ENCODE results near the gene ZNF724. TPM values are rescaled to one million over a fixed set of nuclear protein-coding genes. Genes with fewer than 3 reads are reported as not detected.
A peak's percentile ranks its signal among the peaks of the same experiment; 100 is the strongest.
"Not testable (repeated sequence)": the region's sequence is repeated elsewhere in the genome, so short reads cannot be mapped to it uniquely, and the experiment has no call there.

ZNF724 gene
- total and polyA plus RNA-seq, 2 donors (not counting 1 experiment from before 2014, with no cell fraction given) = 2.0 to 3.3 TPM

DNA sequence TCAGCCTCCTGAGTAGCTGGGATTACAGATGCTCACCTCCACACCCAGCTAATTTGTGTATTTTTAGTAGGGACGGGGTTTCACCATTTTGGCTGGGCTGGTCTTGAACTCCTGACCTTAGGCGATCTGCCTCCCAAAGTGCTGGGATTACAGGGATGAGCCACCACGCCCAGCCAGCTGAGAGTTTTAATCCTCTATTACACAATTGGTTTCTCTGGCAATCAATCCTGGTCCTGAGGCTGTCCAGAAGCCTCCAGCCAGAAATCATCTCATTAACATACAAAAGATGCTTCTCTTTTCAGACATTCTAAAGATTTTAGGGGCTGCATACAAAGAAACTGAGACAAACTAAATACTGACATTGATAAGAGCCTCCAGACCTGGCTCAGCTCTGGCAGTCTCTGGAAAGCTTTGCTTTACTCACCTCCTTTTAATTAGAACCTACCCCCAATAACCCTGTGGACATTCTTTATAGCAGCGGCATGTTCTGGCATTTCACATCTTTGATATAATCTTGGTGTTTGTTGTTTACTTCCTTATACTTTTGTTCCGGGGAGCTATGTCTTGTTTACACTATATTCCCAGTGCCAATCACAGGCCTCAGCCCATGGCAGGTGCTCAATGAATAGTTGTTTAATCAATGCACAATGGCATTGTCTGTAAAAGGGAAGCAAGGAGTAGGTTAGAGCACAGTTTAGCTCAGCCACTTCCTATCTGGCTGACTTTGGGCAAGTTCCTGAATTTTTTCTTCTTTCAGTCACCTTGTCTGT lies 4.1 kb upstream of the ZNF724 start:
- no peak for TF ChIP-seq EZH2 (IDR thresholded peaks at IDR 0.05; ENCODE audit: low read length, missing control alignments)
- no peak for TF ChIP-seq CTCF (conservative IDR thresholded peaks at IDR 0.05 in 1 of 2, IDR thresholded peaks at IDR 0.05 in 1 of 2; ENCODE audit: low read depth in 1 of 2, low read length in 2 of 2)
- H2AFZ ChIP-seq (ENCODE audit: low read length) = no peak overlapping the region
- DNase-seq (ENCODE audit: low read depth in 2 of 2) = no peak
- no peak overlapping the region for H3K9ac ChIP-seq (ENCODE audit: insufficient read depth, low read length)
- H4K20me1 ChIP-seq (ENCODE audit: control insufficient read depth, extremely low read depth, insufficient read depth, low read length) = no peaks in the 10 kb centered on the region
- no peaks in the 10 kb centered on the region for H3K79me2 ChIP-seq (ENCODE audit: control insufficient read depth, insufficient read depth, low read length)
- H3K27ac ChIP-seq (ENCODE audit: insufficient read depth, low read length) = no peak overlapping the region
- no peaks in the 10 kb centered on the region for H3K9me3 ChIP-seq (ENCODE audit: control insufficient read depth, insufficient read depth, low read depth, low read length)
- H3K4me3 ChIP-seq (replicated peaks in 1 of 4; ENCODE audit: control extremely low read depth in 1 of 4, insufficient read depth in 1 of 4, low read depth in 3 of 4, low read length in 4 of 4) = no peak overlapping the region
- no peaks in the 10 kb centered on the region for H3K36me3 ChIP-seq (ENCODE audit: control insufficient read depth, insufficient read depth, low read length)
- no peak overlapping the region for H3K4me2 ChIP-seq (ENCODE audit: extremely low read depth, insufficient read depth, low read length)
- no peaks in the 10 kb centered on the region for H3K4me1 ChIP-seq (ENCODE audit: control insufficient read depth, extremely low read depth, insufficient read depth, low read length)
- H3K27me3 ChIP-seq (ENCODE audit: control insufficient read depth, insufficient read depth, low read length) = no peaks in the 10 kb centered on the region

- H3K9ac ChIP-seq (ENCODE audit: insufficient read depth, low read length); H3K9me3 ChIP-seq (ENCODE audit: control insufficient read depth, insufficient read depth, low read depth, low read length); H3K4me3 ChIP-seq (replicated peaks in 1 of 4; ENCODE audit: control extremely low read depth in 1 of 4, insufficient read depth in 1 of 4, low read depth in 3 of 4, low read length in 4 of 4); H3K79me2 ChIP-seq (ENCODE audit: control insufficient read depth, insufficient read depth, low read length); H3K4me2 ChIP-seq (ENCODE audit: extremely low read depth, insufficient read depth, low read length); H3K4me1 ChIP-seq (ENCODE audit: control insufficient read depth, extremely low read depth, insufficient read depth, low read length); H3K27ac ChIP-seq (ENCODE audit: insufficient read depth, low read length); DNase-seq (ENCODE audit: low read depth in 2 of 2); H4K20me1 ChIP-seq (ENCODE audit: control insufficient read depth, extremely low read depth, insufficient read depth, low read length); H3K27me3 ChIP-seq (ENCODE audit: control insufficient read depth, insufficient read depth, low read length); H2AFZ ChIP-seq (ENCODE audit: low read length); H3K36me3 ChIP-seq (ENCODE audit: control insufficient read depth, insufficient read depth, low read length): not testable (repeated sequence)
Measured at GRCh38 chr19:23253256-23253655, 3.1 kb upstream of the ZNF724 start.

DNA sequence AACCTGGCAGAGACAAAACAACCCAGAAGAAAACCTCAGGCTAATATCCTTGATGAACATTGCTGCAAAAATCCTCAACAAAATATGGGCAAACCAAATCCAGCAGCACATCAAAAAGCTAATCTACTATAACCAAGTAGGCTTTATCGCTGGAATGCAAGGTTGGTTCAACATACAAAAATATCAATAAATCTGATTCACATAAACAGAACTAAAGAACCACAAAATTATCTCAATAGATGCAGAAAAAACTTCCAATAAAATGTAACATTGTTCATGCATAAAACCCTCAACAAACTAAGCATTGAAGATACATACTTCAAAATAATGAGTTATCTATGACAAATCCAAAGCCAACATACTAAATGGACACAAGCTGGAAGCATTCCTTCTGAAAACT lies 8.8 kb downstream of the ZNF724 start:
- Histone ChIP-seq H3K79me2 (ENCODE audit: control insufficient read depth, insufficient read depth, low read length) (peaks cover 8% of the 10 kb centered on the region), H2AFZ (ENCODE audit: low read length) (no peak overlapping the region), H4K20me1 (ENCODE audit: control insufficient read depth, extremely low read depth, insufficient read depth, low read length) (no peaks in the 10 kb centered on the region), H3K36me3 (ENCODE audit: control insufficient read depth, insufficient read depth, low read length) (no peaks in the 10 kb centered on the region), H3K27ac (ENCODE audit: insufficient read depth, low read length) (no peak overlapping the region), H3K27me3 (ENCODE audit: control insufficient read depth, insufficient read depth, low read length) (no peaks in the 10 kb centered on the region), H3K9ac (ENCODE audit: insufficient read depth, low read length) (no peak overlapping the region), H3K4me3 (replicated peaks in 1 of 4; ENCODE audit: control extremely low read depth in 1 of 4, insufficient read depth in 1 of 4, low read depth in 3 of 4, low read length in 4 of 4) (no peak overlapping the region), H3K4me2 (ENCODE audit: extremely low read depth, insufficient read depth, low read length) (no peak overlapping the region), H3K4me1 (ENCODE audit: control insufficient read depth, extremely low read depth, insufficient read depth, low read length) (no peaks in the 10 kb centered on the region), H3K9me3 (ENCODE audit: control insufficient read depth, insufficient read depth, low read depth, low read length) (no peaks in the 10 kb centered on the region)
- peak in 1 of 2 donors; percentile 10 for DNase-seq (ENCODE audit: low read depth in 2 of 2)
- TF ChIP-seq EZH2 (IDR thresholded peaks at IDR 0.05; ENCODE audit: low read length, missing control alignments) (no peak), CTCF (conservative IDR thresholded peaks at IDR 0.05 in 1 of 2, IDR thresholded peaks at IDR 0.05 in 1 of 2; ENCODE audit: low read depth in 1 of 2, low read length in 2 of 2) (no peak)

Measured in fibroblast of lung (primary cell).